Tibial artery (tissue), 4 donors: Measurements from ENCODE around the gene NTSR1.

Source experiments
- DNase-seq, 2 donors: peaks; one replicate each; pipeline ENCODE4 v3.0.0-alpha.2; 2019
- H3K27ac ChIP-seq, 2 donors: fragments of 200-600 bp; sonication (generic) in 1 of 2; 1 replicate in 1 of 2; 2 replicates in 1 of 2; pipeline ENCODE4 v1.5.1; 2018 to 2019; ENCODE audit warnings: mild to moderate bottlenecking in 1 of 2
- H3K27me3 ChIP-seq, 2 donors: fragments of 200-600 bp; sonication (generic) in 1 of 2; one replicate each; pipeline versions ENCODE4 v1.5.1 to v1.6.0; 2016 to 2019
- H3K36me3 ChIP-seq, 3 donors: fragments of 200-600 bp; sonication (generic) in 2 of 3; one replicate each; pipeline ENCODE4 v1.5.1; 2016 to 2019; ENCODE audit warnings: mild to moderate bottlenecking in 2 of 3
- H3K4me1 ChIP-seq, 4 donors: fragments of 200-600 bp; sonication (generic) in 2 of 4; 1 replicate in 3 of 4; 2 replicates in 1 of 4; pipeline ENCODE4 v1.5.1; 2016 to 2019
- H3K4me3 ChIP-seq, 2 donors: fragments of 200-600 bp; sonication (generic) in 1 of 2; 1 replicate in 1 of 2; 2 replicates in 1 of 2; pipeline ENCODE4 v1.5.1; 2018 to 2019; ENCODE audit warnings: mild to moderate bottlenecking in 2 of 2
- H3K9me3 ChIP-seq, 3 donors: fragments of 200-600 bp; sonication (generic) in 1 of 3; one replicate each; pipeline ENCODE4 v1.5.1; 2016 to 2019
- CTCF ChIP-seq, 2 experiments: fragments of 200-600 bp in 1 of 2; fragments of 450-650 bp in 1 of 2; IDR thresholded peaks; one replicate each; pipeline ENCODE4 v1.5.1; 2017 to 2019; ENCODE audit warnings: antibody characterized with exemption in 2 of 2, mild to moderate bottlenecking in 1 of 2, moderate library complexity in 1 of 2
- intact Hi-C: fragments of 100-400 bp; cut with DNase I; formaldehyde crosslinking; loops from one replicate; pipeline ENCODE4 v1.15.0; 2023; ENCODE audit warnings: low total_unique reads

NTSR1 gene

GRCh38 chr20:62806383-62807050, 97.9 kb downstream of the NTSR1 start:
- Histone ChIP-seq H3K27me3 (no peaks in the 10 kb centered on the region), H3K36me3 (peaks cover 38 to 50% (median 48%) of the 10 kb centered on the region in 3 donors), H3K9me3 (no peaks in the 10 kb centered on the region), H3K27ac (peak overlapping the region in 1 of 2 donors; percentile 11), H3K4me3 (peak overlapping the region; percentile 84 to 92), H3K4me1 (peaks cover 0 to 54% (median 26%) of the 10 kb centered on the region in 4 donors)
- intact Hi-C loops, result loop anchor here (5.0 to 10.0 kb wide), 2 partner anchors 58 to 139 kb away; partner anchors contain the start of gene TCFL5
- no peak for DNase-seq
- TF ChIP-seq CTCF (IDR thresholded peaks at IDR 0.05), result no peak

- H3K36me3 ChIP-seq, result peaks cover 50 to 61% (median 59%) of the 10 kb centered on the region in 3 donors
- no peak overlapping the region for H3K27ac ChIP-seq
- no peak overlapping the region for H3K4me3 ChIP-seq
- no peak for TF ChIP-seq CTCF (IDR thresholded peaks at IDR 0.05)
- peaks cover 0 to 46% (median 26%) of the 10 kb centered on the region in 4 donors for H3K4me1 ChIP-seq
- intact Hi-C loops, result loop anchor here (5.0 to 10.0 kb wide), 2 partner anchors 57 to 140 kb away; partner anchors contain the start of gene TCFL5
- H3K27me3 ChIP-seq, result no peaks in the 10 kb centered on the region
- H3K9me3 ChIP-seq, result no peaks in the 10 kb centered on the region
- no peak for DNase-seq
Observed at GRCh38 chr20:62807444-62808210, 99.0 kb downstream of the NTSR1 start.

GRCh38 chr20:62808211-62808865, 99.7 kb downstream of the NTSR1 start:
- Histone ChIP-seq H3K9me3 (no peaks in the 10 kb centered on the region), H3K4me3 (no peak overlapping the region), H3K4me1 (peaks cover 0 to 39% (median 26%) of the 10 kb centered on the region in 4 donors), H3K36me3 (peaks cover 53 to 68% (median 64%) of the 10 kb centered on the region in 3 donors), H3K27me3 (no peaks in the 10 kb centered on the region), H3K27ac (no peak overlapping the region)
- DNase-seq, result peak; percentile 55 to 81
- TF ChIP-seq CTCF (IDR thresholded peaks at IDR 0.05), result peak; percentile 85 to 93
- intact Hi-C loops, result loop anchor here (5.0 to 10.0 kb wide), 2 partner anchors 56 to 141 kb away; partner anchors contain the start of gene TCFL5

GRCh38 chr20:62809530-62810428, 101.1 kb downstream of the NTSR1 start:
- intact Hi-C loops, result loop anchor here (5.0 to 10.0 kb wide), 3 partner anchors 55 to 142 kb away; partner anchors contain the start of genes GID8 and TCFL5
- Histone ChIP-seq H3K4me1 (peaks cover 0 to 35% (median 22%) of the 10 kb centered on the region in 4 donors), H3K4me3 (no peak overlapping the region), H3K36me3 (peaks cover 53 to 78% (median 72%) of the 10 kb centered on the region in 3 donors), H3K27ac (no peak overlapping the region), H3K9me3 (no peaks in the 10 kb centered on the region), H3K27me3 (peaks cover 0 to 13% of the 10 kb centered on the region in 2 donors)
- TF ChIP-seq CTCF (IDR thresholded peaks at IDR 0.05), result no peak
- no peak for DNase-seq
